Right hindlimb (tissue), 1 donor: ENCODE results near the gene RAB30.
"Not testable (repeated sequence)": the region's sequence is repeated elsewhere in the genome, so short reads cannot be mapped to it uniquely, and the experiment has no call there.

ENCODE experiments used
- DNase-seq: peaks from one replicate; pipeline ENCODE4 v3.0.0-alpha.2; 2018

Gene RAB30

GRCh38 chr11:83035070-83035854, 36.4 kb downstream of the RAB30 start:
- DNase-seq, result no peak

DNA sequence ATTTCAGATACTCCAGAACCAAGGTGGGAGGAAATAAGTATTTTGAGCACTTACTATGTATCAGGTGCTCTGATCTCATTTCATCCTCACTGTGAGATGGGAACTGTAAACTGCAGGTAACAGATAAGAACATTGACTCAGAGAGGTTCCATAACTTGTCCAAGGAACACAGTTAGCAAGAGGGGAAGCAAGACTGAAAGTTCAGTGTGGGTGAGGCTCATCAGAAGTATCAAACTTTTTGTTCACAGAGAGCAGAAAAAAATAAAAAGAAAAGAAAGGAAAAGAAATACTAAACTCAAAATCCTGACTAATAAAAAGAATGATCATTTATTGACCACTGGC, 37.1 kb downstream of the RAB30 start:
- no peak for DNase-seq

- peak; percentile 86 for DNase-seq
Measured at GRCh38 chr11:83033972-83034672, 37.6 kb downstream of the RAB30 start.

GRCh38 chr11:83033371-83033770, 38.3 kb downstream of the RAB30 start:
- DNase-seq, result no peak

- DNase-seq, result no peak
Measured at GRCh38 chr11:83031127-83031526, 40.6 kb downstream of the RAB30 start.

DNA sequence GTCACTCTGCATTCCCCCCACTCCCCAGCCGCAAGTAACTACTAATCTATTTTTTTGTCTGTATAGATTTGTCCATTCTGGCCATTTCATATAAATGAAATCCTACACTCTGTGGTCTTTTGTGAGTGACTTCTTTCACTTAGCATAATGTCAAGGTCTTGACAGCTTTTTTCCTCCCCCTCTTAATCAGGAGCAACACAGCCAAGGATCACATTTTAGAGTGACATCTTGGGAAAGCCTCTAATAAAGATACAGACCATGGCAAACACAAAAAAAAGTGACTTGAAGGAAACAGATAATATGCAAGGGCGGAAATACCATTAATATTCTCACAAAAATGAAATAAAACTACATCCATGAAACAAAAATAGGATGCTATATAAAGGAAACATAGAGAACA, 43.9 kb downstream of the RAB30 start:
- no peak for DNase-seq

DNA sequence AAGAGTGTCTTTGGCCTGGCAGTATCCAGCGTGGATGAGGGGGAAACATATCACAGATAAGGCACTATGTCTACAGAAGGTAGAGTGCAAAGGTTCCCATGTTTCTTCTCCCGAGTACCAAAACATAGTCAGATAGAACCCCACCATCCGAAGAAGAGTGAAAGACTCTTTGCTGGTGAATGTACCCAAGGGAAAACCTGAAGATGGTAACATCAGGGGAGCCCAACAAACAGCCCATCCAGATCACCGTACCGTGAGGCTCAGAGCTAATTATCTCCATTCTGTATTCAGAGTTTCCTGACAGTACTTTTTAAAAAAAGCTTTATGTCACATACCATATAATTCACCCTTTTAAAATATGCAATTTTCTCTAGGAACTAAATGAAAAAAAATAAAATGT, 44.4 kb downstream of the RAB30 start:
- no peak for DNase-seq

DNA sequence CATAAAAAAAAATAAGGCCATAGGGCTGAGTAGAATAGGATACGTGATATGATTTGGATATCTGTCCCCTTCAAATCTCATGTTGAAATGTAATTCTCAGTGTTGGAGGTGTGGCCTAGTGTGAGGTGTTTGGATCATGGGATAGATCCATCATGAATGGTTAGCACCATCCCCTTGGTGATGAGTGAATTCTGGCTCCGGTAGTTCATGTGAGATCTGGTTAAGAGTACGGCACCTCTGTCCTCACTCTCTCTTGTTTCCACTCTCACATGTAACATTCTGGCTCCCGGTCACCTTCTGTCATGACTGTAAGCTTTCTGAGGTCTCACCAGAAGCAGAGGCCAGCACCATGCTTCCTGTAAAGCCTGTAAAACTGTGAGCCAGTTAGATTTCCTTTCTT, 45.5 kb downstream of the RAB30 start:
- DNase-seq, result no peak

- DNase-seq, result no peak
Measured at GRCh38 chr11:83025267-83025704, 46.4 kb downstream of the RAB30 start.

DNA sequence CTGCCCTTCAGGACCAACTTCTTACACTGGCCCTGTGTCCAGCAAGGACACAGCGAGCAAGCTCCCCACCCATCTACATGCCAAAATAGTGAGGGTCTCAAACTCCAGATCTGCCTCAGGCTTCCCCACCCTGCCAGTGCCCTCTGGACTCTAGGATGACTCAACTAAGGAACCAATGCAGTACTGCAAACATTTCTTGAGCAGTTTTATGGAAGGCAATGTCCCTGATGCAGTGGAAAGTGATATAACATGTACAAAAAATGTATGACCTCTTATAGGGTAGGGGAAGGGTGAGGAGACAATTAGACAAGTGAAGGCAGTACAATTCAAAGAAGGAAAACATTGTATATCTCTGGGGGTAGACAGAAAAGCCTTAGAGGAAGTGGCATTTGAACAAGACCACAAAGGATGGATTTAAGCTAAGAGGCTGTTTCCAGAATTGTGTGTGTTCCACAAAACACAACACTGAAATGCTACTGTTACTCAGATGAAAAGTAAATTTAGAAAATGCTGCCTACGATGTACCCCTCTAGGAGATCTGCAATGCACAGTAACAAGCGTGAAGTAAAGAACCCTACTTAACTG, 47.3 kb downstream of the RAB30 start:
- no peak for DNase-seq

GRCh38 chr11:83023410-83023809, 48.3 kb downstream of the RAB30 start:
- no peak for DNase-seq

DNA sequence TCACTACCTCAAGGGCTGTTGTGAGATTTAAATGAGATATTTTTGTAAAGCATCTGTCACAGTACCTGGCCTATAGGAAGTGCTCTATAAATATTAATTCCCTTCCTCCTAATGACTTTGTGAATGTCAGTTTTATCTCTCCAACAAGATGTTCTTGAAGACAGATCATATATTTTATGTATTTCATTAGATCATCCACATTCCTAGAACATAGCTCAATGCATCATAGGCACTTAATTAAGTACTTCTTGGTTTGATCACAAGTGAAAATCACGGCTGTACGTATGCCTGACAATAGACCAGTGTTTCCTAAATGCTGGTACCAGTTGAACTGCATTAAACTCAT, 49.9 kb downstream of the RAB30 start:
- DNase-seq, result no peak

- DNase-seq, result no peak
Measured at GRCh38 chr11:83020942-83021779, 50.5 kb downstream of the RAB30 start.

DNA sequence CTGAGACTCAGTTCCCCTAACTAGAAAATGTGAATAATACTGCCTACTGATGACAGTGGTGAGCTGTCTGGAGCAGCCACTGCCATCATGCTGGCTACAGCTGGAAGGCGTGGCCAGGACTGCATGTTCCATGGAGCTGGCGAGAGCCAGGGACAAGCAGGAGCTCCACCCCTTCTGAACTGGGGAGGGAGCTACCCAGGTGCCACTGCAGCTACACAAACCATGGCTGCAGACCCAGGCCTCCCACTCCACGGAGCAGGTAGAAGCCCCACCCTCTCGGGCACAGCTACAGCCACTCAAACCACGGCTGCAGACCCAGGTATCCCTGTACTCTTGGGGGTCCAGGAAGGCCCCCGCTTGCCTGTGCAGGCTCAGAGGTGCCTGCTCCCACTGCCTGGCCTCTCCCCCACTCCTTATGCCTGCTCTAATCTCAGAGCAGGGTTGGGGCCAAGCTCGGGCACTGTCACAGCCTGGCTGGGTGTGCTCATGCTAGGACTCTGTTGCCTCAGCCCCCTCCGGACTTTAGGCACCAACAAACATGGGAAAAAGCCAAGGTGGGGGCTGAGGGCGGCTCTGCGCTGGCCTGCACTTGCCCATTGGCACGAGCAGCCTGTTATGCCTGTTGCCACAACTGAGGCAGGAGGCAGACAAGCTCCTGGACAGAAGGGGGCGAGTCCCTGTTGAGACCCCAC, 51.7 kb downstream of the RAB30 start:
- DNase-seq, result no peak

DNA sequence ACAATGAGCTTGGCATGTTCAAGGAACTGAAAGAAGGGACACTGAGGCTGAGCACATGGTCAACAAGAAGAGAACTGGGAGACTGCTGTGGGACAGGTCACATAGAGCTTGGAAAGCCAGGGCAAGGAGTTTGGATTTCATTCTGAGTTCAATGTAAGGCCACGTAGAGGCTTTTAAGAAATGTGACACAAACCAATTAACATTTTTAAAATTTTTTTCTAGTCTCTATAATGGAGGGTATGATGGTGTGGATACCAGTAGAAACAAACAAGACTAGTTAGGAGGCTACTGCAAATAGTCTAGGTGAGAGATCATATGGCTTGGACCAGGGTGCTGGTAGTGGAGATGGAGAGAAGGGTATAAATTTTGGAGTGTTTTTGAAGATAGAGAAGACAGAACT, 56.7 kb downstream of the RAB30 start:
- no peak for DNase-seq

- DNase-seq, result no peak
Measured at GRCh38 chr11:83012168-83013067, 59.3 kb downstream of the RAB30 start.

DNA sequence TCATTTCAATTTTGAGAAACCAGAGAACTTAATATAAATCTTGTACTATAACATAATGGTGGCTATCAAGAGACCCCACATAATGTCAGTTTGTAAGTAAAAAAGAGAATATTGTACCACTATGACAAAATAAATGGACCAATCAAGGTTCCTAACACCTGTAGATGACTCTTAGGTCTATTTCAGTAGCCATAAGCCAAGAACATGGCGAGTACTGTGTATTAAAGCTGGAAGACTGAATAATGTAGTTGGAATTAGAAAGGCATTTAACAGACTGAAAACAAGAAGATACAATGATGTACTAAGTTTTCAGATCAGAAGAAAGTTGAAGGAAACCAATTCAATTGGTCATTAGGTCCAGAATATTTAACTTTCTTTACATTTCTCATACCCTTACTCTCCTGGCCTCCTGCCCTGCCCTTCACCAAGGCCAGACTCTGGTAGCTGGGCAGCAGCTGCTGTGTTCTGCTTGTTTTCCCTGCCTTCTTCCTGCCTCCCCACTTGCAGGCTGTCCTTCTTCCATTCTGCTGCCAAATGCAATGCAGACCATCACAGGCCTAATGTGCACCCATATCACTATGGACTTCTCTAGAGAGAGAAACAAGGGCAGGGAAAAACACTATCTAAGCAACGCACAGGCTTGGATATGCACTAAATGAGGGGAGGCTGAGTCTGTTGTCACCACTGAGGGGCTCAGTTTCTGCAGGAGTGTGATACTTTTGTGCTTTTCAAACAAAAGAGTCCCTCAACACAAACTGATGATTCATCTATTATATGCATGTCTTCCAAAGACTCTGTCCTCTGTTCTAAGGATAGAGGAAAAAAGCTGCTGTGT, 60.1 kb downstream of the RAB30 start:
- DNase-seq, result no peak

DNA sequence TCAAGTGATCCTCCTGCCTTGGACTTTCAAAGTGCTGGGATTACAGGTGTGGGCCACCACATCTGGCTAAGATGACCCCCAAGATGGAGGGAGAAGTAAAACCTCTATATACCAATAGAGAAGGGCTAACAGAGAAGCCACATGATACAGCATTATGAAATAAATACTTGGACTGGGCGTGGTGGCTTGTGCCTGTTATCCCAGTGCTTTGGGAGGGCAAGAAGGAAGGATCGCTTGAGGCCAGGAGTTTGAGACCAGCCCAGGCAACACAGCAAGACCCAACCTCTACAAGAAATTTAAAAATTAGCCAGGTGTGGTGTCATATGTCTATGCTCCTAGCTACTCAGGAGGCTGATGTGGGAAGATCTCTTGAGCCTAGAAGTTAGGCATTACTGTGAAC, 61.7 kb downstream of the RAB30 start:
- DNase-seq, result no peak

- DNase-seq, result not testable (repeated sequence)
Measured at GRCh38 chr11:83009136-83009535, 62.6 kb downstream of the RAB30 start.

DNA sequence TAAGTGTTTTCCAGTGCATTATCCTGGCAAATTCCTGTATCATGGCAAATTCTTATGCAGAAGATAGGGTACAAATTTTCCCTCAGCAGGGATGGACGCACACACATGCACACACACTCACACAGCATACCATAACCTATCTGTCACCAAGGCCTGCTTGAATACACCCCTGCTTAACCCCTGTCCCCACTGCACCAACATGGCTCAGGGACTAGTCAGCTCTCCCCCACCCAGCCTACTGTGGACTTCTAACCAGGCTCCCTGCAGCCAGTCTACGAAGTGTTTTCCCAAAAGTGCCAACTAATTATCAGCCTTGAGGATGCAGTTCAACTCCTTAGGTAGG, 63.1 kb downstream of the RAB30 start:
- DNase-seq, result no peak
